Upper lobe of left lung (tissue), 6 donors: ENCODE data around the gene LZTFL1. TPM values are rescaled to one million over a fixed set of nuclear protein-coding genes. Genes with fewer than 3 reads are reported as not detected.

Source experiments
- ATAC-seq, 2 donors: fragments of 200-7000 bp; cut with Tn5 transposase; one replicate each; pipeline ENCODE4 v1.9.1; 2022; ENCODE audit warnings: mild to moderate bottlenecking in 2 of 2, moderate library complexity in 2 of 2; ENCODE audit not compliant: low FRiP score in 2 of 2
- DNase-seq, 2 donors: peaks; one replicate each; pipeline ENCODE4 v3.0.0-alpha.2; 2019 to 2020
- H3K27ac ChIP-seq, 4 donors: fragments of 200-600 bp; sonication (generic); one replicate each; pipeline ENCODE4 v1.5.1; 2016 to 2019
- H3K27me3 ChIP-seq, 4 donors: fragments of 200-600 bp; sonication (generic); one replicate each; pipeline ENCODE4 v1.5.1; 2017 to 2019
- H3K36me3 ChIP-seq, 4 donors: fragments of 200-600 bp; sonication (generic); one replicate each; pipeline ENCODE4 v1.5.1; 2016 to 2019
- H3K4me1 ChIP-seq, 4 donors: fragments of 200-600 bp; sonication (generic); one replicate each; pipeline ENCODE4 v1.5.1; 2018 to 2019
- H3K4me3 ChIP-seq, 4 donors: fragments of 200-600 bp; sonication (generic); one replicate each; pipeline ENCODE4 v1.5.1; 2017 to 2019; ENCODE audit warnings: mild to moderate bottlenecking in 2 of 4, moderate library complexity in 1 of 4
- H3K9me3 ChIP-seq, 4 donors: fragments of 200-600 bp; sonication (generic); one replicate each; pipeline ENCODE4 v1.5.1; 2018 to 2019
- EP300 ChIP-seq, 4 donors: sonication (generic); formaldehyde crosslinking; IDR thresholded peaks; one replicate each; pipeline ENCODE4 v1.5.1; 2017; ENCODE audit warnings: antibody characterized with exemption in 4 of 4, control low read depth in 2 of 4
- POLR2A ChIP-seq, 4 donors: fragments of 450-650 bp; IDR thresholded peaks; one replicate each; pipeline ENCODE4 v1.5.1; 2016 to 2017; ENCODE audit warnings: antibody characterized with exemption in 4 of 4, mild to moderate bottlenecking in 2 of 4
- POLR2AphosphoS5 ChIP-seq, 2 donors: sonication (generic); formaldehyde crosslinking; IDR thresholded peaks; one replicate each; pipeline ENCODE4 v1.5.1; 2017; ENCODE audit warnings: antibody characterized with exemption in 2 of 2
- WGBS, 2 donors: methylation state at CpG; one replicate each; pipeline ENCODE4 v1.1.5; 2017 to 2018; 5-methylcytosine and 5-hydroxymethylcytosine counted together
- total RNA-seq, 6 donors: library from RNA; depleted of rRNA in 4 of 6; stranded (reverse); fragments of >200 nt in 4 of 6; gene quantifications; one replicate each; pipeline versions ENCODE4 v1.1.0 to v1.2.1, GENCODE V29; 2016 to 2021
- TF ChIP-seq, protein P1 (sequence below), 6 experiments: fragments of 450-650 bp in 4 of 6; fragments of 200-600 bp in 2 of 6; sonication (generic) in 2 of 6; IDR thresholded peaks; one replicate each; pipeline ENCODE4 v1.5.1; 2016 to 2019; ENCODE audit warnings: antibody characterized with exemption in 6 of 6
- donor health status: DM: no; HTN: no; CAD: no; lungs with moderate emphysema.
- donor health status: DM: no; HTN: yes; CAD: no; lungs with severe emphysema.

Gene LZTFL1
- total RNA-seq, 6 donors from 2014 or later: 19.9 to 51.7 (median 31.3) TPM

DNA sequence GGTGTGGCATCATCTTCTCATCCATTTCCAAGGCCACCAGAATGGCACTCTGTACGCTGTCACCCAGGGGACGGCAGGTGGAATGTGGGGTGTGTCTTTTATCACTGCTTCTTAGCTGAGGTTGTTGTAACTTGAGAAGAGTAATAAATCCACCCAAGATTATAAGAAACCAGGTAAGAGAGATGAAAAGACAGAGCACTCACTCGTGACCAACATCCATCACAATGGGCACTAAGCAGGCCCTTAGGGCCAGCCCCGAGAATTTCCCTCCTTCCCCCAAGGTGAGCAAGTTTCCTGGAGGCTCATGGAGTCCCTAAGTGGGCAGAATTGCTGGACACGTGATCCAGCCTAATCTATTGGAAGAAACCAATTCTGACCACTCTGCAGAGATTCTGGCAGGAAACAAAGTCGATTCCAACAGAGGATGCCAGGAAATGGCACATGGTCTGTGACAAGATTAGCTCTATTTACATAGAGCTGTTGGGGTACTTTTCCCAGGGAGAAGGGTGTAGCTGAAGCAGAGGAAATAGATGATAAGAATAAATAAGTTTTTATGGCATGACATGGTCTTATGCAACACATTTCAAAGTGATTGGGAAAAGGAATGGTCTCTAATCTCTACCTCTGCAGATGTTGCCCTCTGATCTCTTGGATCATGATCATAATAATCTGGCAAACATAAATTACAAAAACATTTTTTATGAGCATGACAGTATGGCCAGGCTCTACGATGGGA is 68.0 kb downstream of the LZTFL1 start:
- ATAC-seq (no peak), DNase-seq (no peak)
- Histone ChIP-seq H3K4me1 (no peaks in the 10 kb centered on the region), H3K4me3 (no peak overlapping the region), H3K9me3 (no peaks in the 10 kb centered on the region), H3K27me3 (no peaks in the 10 kb centered on the region), H3K36me3 (no peaks in the 10 kb centered on the region), H3K27ac (no peak overlapping the region)
- 53 to 62% methylated on average over 7 of the region's 7 CpGs for WGBS, 2 donors
- no peak for TF ChIP-seq POLR2AphosphoS5 (IDR thresholded peaks at IDR 0.05)
- no peak for TF ChIP-seq EP300 (IDR thresholded peaks at IDR 0.05)
- no peak for TF ChIP-seq POLR2A (IDR thresholded peaks at IDR 0.05)
- TF ChIP-seq, protein P1, sequence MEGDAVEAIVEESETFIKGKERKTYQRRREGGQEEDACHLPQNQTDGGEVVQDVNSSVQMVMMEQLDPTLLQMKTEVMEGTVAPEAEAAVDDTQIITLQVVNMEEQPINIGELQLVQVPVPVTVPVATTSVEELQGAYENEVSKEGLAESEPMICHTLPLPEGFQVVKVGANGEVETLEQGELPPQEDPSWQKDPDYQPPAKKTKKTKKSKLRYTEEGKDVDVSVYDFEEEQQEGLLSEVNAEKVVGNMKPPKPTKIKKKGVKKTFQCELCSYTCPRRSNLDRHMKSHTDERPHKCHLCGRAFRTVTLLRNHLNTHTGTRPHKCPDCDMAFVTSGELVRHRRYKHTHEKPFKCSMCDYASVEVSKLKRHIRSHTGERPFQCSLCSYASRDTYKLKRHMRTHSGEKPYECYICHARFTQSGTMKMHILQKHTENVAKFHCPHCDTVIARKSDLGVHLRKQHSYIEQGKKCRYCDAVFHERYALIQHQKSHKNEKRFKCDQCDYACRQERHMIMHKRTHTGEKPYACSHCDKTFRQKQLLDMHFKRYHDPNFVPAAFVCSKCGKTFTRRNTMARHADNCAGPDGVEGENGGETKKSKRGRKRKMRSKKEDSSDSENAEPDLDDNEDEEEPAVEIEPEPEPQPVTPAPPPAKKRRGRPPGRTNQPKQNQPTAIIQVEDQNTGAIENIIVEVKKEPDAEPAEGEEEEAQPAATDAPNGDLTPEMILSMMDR (IDR thresholded peaks at IDR 0.05): no peak

Other genes starting within 250 kb of the LZTFL1 start
- gene LIMD1, start 247.4 kb downstream of the LZTFL1 start, total RNA-seq: 100 to 1,000 TPM in 2 of 6 donors, 10 to 100 TPM in 4; 78.6 to 176 (median 87.8) TPM
- gene SACM1L, start 152.7 kb downstream of the LZTFL1 start, total RNA-seq: 100 to 1,000 TPM in 1 of 6 donors, 10 to 100 TPM in 5; 29.9 to 102 (median 63.9) TPM
- gene SLC6A20, start 45.6 kb downstream of the LZTFL1 start, total RNA-seq: 10 to 100 TPM in 3 of 6 donors, 1 to 10 TPM in 2, under 1 TPM in 1; 0.11 to 20.1 (median 7.2) TPM
- gene CCR9, start 44.4 kb upstream of the LZTFL1 start, total RNA-seq: under 1 TPM in 2 of 6 donors, not detected in 4; 0.11 to 0.13 TPM
- 10 to 100 TPM in 1 of 6 donors, 1 to 10 TPM in 5; 2.1 to 10.2 (median 3.0) TPM for gene CXCR6, start 101.3 kb upstream of the LZTFL1 start, total RNA-seq
- gene FYCO1, start 153.7 kb upstream of the LZTFL1 start, total RNA-seq: 10 to 100 TPM; 37.5 to 84.9 (median 45.3) TPM
- gene XCR1, start 185.4 kb upstream of the LZTFL1 start, total RNA-seq: under 1 TPM in 4 of 6 donors, not detected in 2; 0.15 to 0.47 (median 0.28) TPM